ENCODE data around the gene TECPR2.
"Not testable (repeated sequence)": the region's sequence is repeated elsewhere in the genome, so short reads cannot be mapped to it uniquely, and the experiment has no call there.

TECPR2 gene

GRCh38 chr14:102539544-102540314 is 177.0 kb downstream of the TECPR2 start:
- DNase-seq = no peak

- no peak for DNase-seq
Observed at GRCh38 chr14:102540315-102541028, 177.7 kb downstream of the TECPR2 start.

GRCh38 chr14:102541029-102541491 is 178.3 kb downstream of the TECPR2 start:
- DNase-seq = not testable (repeated sequence)

- no peak for DNase-seq
Observed at GRCh38 chr14:102541771-102542170, 179.0 kb downstream of the TECPR2 start.

- DNase-seq = no peak
Observed at GRCh38 chr14:102544046-102544746, 181.5 kb downstream of the TECPR2 start.

- no peak for DNase-seq
Observed at GRCh38 chr14:102544747-102545460, 182.2 kb downstream of the TECPR2 start.

- no peak for DNase-seq
Observed at GRCh38 chr14:102545461-102546265, 182.9 kb downstream of the TECPR2 start.

GRCh38 chr14:102548616-102549240 is 186.0 kb downstream of the TECPR2 start:
- DNase-seq = no peak

- DNase-seq = not testable (repeated sequence)
Observed at GRCh38 chr14:102550927-102551401, 188.2 kb downstream of the TECPR2 start.

Data from KG1 (cell line).